H1 (cell line): ENCODE measurements around the gene PGLYRP4. TPM values are rescaled to one million over a fixed set of nuclear protein-coding genes. Genes with fewer than 3 reads are reported as not detected.

Experiments
- CTCF ChIA-PET: fragments of 300-600 bp; sonication (Branson Sonifier 250); formaldehyde crosslinking; loops from one replicate; lab custom pipeline; 2021; ENCODE audit not compliant: partially characterized antibody; lab: Charles Lee
- POLR2A ChIA-PET: fragments of 300-600 bp; sonication (Branson Sonifier 250); formaldehyde crosslinking; loops from one replicate; lab custom pipeline; 2021; ENCODE audit warnings: inconsistent platforms; ENCODE audit not compliant: partially characterized antibody; lab: Charles Lee
- DNase-seq, 2 experiments: peaks; one replicate each; pipeline versions ENCODE4 v3.0.0 to v3.0.0-alpha.2; 2010 to 2022; ENCODE audit warnings: low spot score in 2 of 2, low read depth in 1 of 2, mixed read lengths in 1 of 2
- FAIRE-seq: peaks from 2 replicates; lab custom pipeline; 2011; peaks lifted over from hg19 to GRCh38; lab: Jason Lieb, UNC
- H2AFZ ChIP-seq: 2 replicates; pipeline ENCODE4 v1.8.1; 2012; ENCODE audit warnings: low read length, inconsistent platforms
- H2AK5ac ChIP-seq: 2 replicates; pipeline ENCODE4 v1.6.1; 2013; ENCODE audit warnings: low read depth, low read length
- H2BK120ac ChIP-seq: replicated peaks from 2 replicates; pipeline ENCODE3; 2013; ENCODE audit warnings: low read depth, low read length, inconsistent platforms
- H2BK12ac ChIP-seq: 2 replicates; pipeline ENCODE4 v1.6.1; 2013; ENCODE audit warnings: low read depth, low read length
- H2BK15ac ChIP-seq: 2 replicates; pipeline ENCODE4 v1.6.1; 2013; ENCODE audit warnings: low read length
- H2BK20ac ChIP-seq: 2 replicates; pipeline ENCODE4 v1.6.1; 2013; ENCODE audit warnings: low read length
- H2BK5ac ChIP-seq: 2 replicates; pipeline ENCODE4 v1.6.1; 2013; ENCODE audit warnings: low read depth, low read length
- H3K14ac ChIP-seq: 2 replicates; pipeline ENCODE4 v1.6.1; 2013; ENCODE audit warnings: inconsistent platforms; ENCODE audit not compliant: insufficient read length
- H3K18ac ChIP-seq: 2 replicates; pipeline ENCODE4 v1.6.1; 2013; ENCODE audit warnings: low read length; ENCODE audit errors: extremely low read depth
- H3K23ac ChIP-seq: 2 replicates; pipeline ENCODE4 v1.6.1; 2013; ENCODE audit warnings: inconsistent platforms; ENCODE audit not compliant: insufficient read length
- H3K23me2 ChIP-seq: 2 replicates; pipeline ENCODE4 v1.6.1; 2013; ENCODE audit warnings: low read depth, low read length
- H3K27ac ChIP-seq: 2 replicates; pipeline ENCODE4 v1.6.1; 2011; ENCODE audit warnings: low read depth, low read length, inconsistent platforms
- H3K27me3 ChIP-seq, 4 experiments: replicated peaks in 1 of 4; 1 replicate in 1 of 4; 2 replicates in 3 of 4; pipeline versions ENCODE4 v1.6.1 to v1.8.1; 2011 to 2013; ENCODE audit warnings: low read length in 3 of 4, mild to moderate bottlenecking in 3 of 4, inconsistent platforms in 2 of 4, mixed read lengths in 2 of 4, moderate library complexity in 1 of 4; ENCODE audit not compliant: control insufficient read depth in 3 of 4, insufficient read depth in 3 of 4; ENCODE audit errors: extremely low read depth in 1 of 4
- H3K36me3 ChIP-seq, 4 experiments: 2 replicates each; pipeline versions ENCODE4 v1.6.1 to v1.8.1; 2011 to 2013; ENCODE audit warnings: mild to moderate bottlenecking in 4 of 4, low read length in 3 of 4, moderate library complexity in 2 of 4, control low read depth in 1 of 4, inconsistent platforms in 1 of 4; ENCODE audit not compliant: insufficient read depth in 4 of 4, control insufficient read depth in 2 of 4
- H3K4ac ChIP-seq: replicated peaks from 2 replicates; pipeline ENCODE3; 2013; ENCODE audit warnings: low read length, low read depth, mixed read lengths, inconsistent platforms; ENCODE audit not compliant: insufficient read length
- H3K4me1 ChIP-seq, 4 experiments: replicated peaks in 1 of 4; 1 replicate in 1 of 4; 2 replicates in 3 of 4; pipeline versions ENCODE4 v1.6.1 to v1.8.1; 2011 to 2013; ENCODE audit warnings: low read length in 3 of 4, inconsistent platforms in 2 of 4, mixed read lengths in 1 of 4; ENCODE audit not compliant: insufficient read depth in 4 of 4, control insufficient read depth in 3 of 4
- H3K4me2 ChIP-seq, 2 experiments: 2 replicates each; pipeline versions ENCODE4 v1.6.1 to v1.8.1; 2011 to 2013; ENCODE audit warnings: low read depth in 2 of 2, low read length in 2 of 2, control low read depth in 1 of 2, inconsistent platforms in 1 of 2, mild to moderate bottlenecking in 1 of 2; ENCODE audit not compliant: insufficient read depth in 1 of 2
- H3K4me3 ChIP-seq, 4 experiments: fragments of 200-600, 300-600 bp in 1 of 4; sonication (generic), shearing (Covaris generic), sonication (Bioruptor Twin) in 1 of 4; 2 replicates each; pipeline versions ENCODE4 v1.5.1 to v1.8.1; 2011 to 2016; ENCODE audit warnings: low read length in 4 of 4, low read depth in 3 of 4, control low read depth in 2 of 4, inconsistent platforms in 2 of 4, mild to moderate bottlenecking in 2 of 4, mixed read lengths in 1 of 4, moderate library complexity in 1 of 4; ENCODE audit not compliant: insufficient read depth in 2 of 4; ENCODE audit errors: extremely low read depth in 1 of 4
- H3K56ac ChIP-seq: replicated peaks from 2 replicates; pipeline ENCODE3; 2013; ENCODE audit warnings: low read depth, mild to moderate bottlenecking, mixed read lengths, low read length, inconsistent platforms; ENCODE audit not compliant: insufficient read length
- H3K79me1 ChIP-seq: 2 replicates; pipeline ENCODE4 v1.6.1; 2013; ENCODE audit warnings: low read depth, low read length, control low read depth
- H3K79me2 ChIP-seq, 2 experiments: 2 replicates each; pipeline versions ENCODE4 v1.6.1 to v1.8.1; 2012 to 2013; ENCODE audit warnings: low read length in 2 of 2, mild to moderate bottlenecking in 2 of 2, inconsistent platforms in 1 of 2; ENCODE audit not compliant: insufficient read depth in 2 of 2, control insufficient read depth in 1 of 2
- H3K9ac ChIP-seq, 4 experiments: replicated peaks in 1 of 4; 1 replicate in 1 of 4; 2 replicates in 3 of 4; pipeline versions ENCODE4 v1.6.1 to v1.8.1; 2011 to 2013; ENCODE audit warnings: low read depth in 3 of 4, low read length in 3 of 4, control low read depth in 2 of 4, mild to moderate bottlenecking in 2 of 4, moderate library complexity in 2 of 4, inconsistent platforms in 1 of 4; ENCODE audit errors: extremely low read depth in 1 of 4
- H3K9me3 ChIP-seq, 2 experiments: 2 replicates each; pipeline versions ENCODE4 v1.6.1 to v1.8.1; 2012 to 2013; ENCODE audit warnings: mild to moderate bottlenecking in 2 of 2, moderate library complexity in 2 of 2, control low read depth in 1 of 2, inconsistent platforms in 1 of 2, low read depth in 1 of 2, low read length in 1 of 2, mixed read lengths in 1 of 2; ENCODE audit not compliant: insufficient read depth in 2 of 2
- H4K20me1 ChIP-seq, 2 experiments: replicated peaks in 1 of 2; 2 replicates each; pipeline versions ENCODE3 to v1.8.1; 2011 to 2013; ENCODE audit warnings: inconsistent platforms in 2 of 2, low read length in 2 of 2, mild to moderate bottlenecking in 1 of 2; ENCODE audit not compliant: insufficient read depth in 2 of 2, control insufficient read depth in 1 of 2
- H4K5ac ChIP-seq: 2 replicates; pipeline ENCODE4 v1.6.1; 2013; ENCODE audit warnings: low read length, low read depth, mixed read lengths, inconsistent platforms; ENCODE audit not compliant: insufficient read length
- H4K8ac ChIP-seq: 2 replicates; pipeline ENCODE4 v1.8.0; 2013; ENCODE audit warnings: mild to moderate bottlenecking, moderate library complexity, low read length, inconsistent platforms; ENCODE audit not compliant: insufficient read depth; ENCODE audit errors: extremely low read depth
- H4K91ac ChIP-seq: replicated peaks from 2 replicates; pipeline ENCODE3; 2013; ENCODE audit warnings: low read length, mixed read lengths, inconsistent platforms; ENCODE audit not compliant: insufficient read length
- MAFK ChIP-seq: IDR thresholded peaks from 2 replicates; pipeline ENCODE4 v1.6.1; 2012; ENCODE audit warnings: low read depth, mild to moderate bottlenecking, improper control_type of control experiment, low read length
- POLR2A ChIP-seq, 2 experiments: IDR thresholded peaks; 1 replicate in 1 of 2; 2 replicates in 1 of 2; pipeline ENCODE4 v1.6.1; 2011; ENCODE audit warnings: low read depth in 2 of 2, low read length in 2 of 2, mild to moderate bottlenecking in 2 of 2; ENCODE audit errors: control extremely low read depth in 1 of 2
- POU5F1 ChIP-seq: IDR thresholded peaks from 2 replicates; pipeline ENCODE4 v1.6.1; 2011; ENCODE audit warnings: low read depth, mild to moderate bottlenecking, low read length, moderate library complexity
- RFX5 ChIP-seq: IDR thresholded peaks from 2 replicates; pipeline ENCODE4 v1.6.1; 2011; ENCODE audit warnings: low read depth, low read length, improper control_type of control experiment, borderline replicate concordance
- SAP30 ChIP-seq: fragments of 300-600 bp; sonication (generic); IDR thresholded peaks from 2 replicates; pipeline ENCODE4 v1.7.1; 2012; ENCODE audit warnings: low read length, moderate library complexity, mild to moderate bottlenecking, inconsistent platforms; ENCODE audit not compliant: insufficient read depth, insufficient replicate concordance
- SIRT6 ChIP-seq: IDR thresholded peaks from one replicate; pipeline ENCODE4 v1.7.1; 2012; ENCODE audit warnings: low read length, inconsistent platforms
- polyA plus RNA-seq, 7 experiments: library from polyadenylated mRNA; depleted of rRNA in 3 of 7; stranded (reverse) in 5 of 7; unstranded in 2 of 7; fragments of >200 nt in 5 of 7; fragments of 200-250 nt in 2 of 7; gene quantifications; 1 replicate in 5 of 7; 2 replicates in 1 of 7; 4 replicates in 1 of 7; pipeline versions ENCODE4 v1.2.1 to v1.2.3, GENCODE V29; 2011 to 2013; ENCODE audit warnings: missing spikeins in 2 of 7, mixed read lengths in 2 of 7
- total RNA-seq: library from RNA; stranded (reverse); fragmentation: NEBNext Ultra II Directional; extraction: Animal tissue kit (Norgen Biotek cat#: 25700); gene quantifications from 2 replicates; pipeline ENCODE4 v1.2.1, GENCODE V29; 2021
- TF ChIP-seq, protein P1 (sequence below): IDR thresholded peaks from 2 replicates; pipeline ENCODE4 v1.6.1; 2012; ENCODE audit warnings: low read length, inconsistent platforms

Gene PGLYRP4
- total and polyA plus RNA-seq, 2 of the 8 experiments (the other 6 are each of a cell fraction or from before 2014, with no cell fraction given) = not detected

DNA sequence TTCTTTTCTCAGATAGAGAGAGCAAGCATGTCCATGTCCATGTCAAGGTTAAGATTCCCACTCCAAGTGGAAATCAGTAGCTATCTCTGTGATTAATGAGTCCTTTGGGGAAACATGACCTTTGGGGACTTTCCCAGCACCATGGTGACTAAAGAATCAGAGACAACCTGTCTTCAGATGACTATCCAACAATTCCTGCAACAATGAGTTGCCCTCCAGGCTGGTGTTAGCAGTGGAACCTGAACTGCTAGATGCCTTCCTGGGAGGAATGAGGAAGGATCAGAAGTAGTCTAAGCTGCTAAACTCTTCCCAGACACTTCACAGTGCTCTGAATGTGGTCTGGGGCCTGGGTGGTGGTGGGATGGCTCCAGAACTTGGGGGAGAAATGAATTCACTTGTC is 15.5 kb upstream of the PGLYRP4 start:
- CTCF ChIA-PET = interaction anchor here (0.9 to 2.2 kb wide), 5 partner anchors 9 to 165 kb away, joined by 3 to 15 read pairs (median 4); no protein-coding TSS in a partner anchor
- Histone ChIP-seq H4K91ac (no peak overlapping the region), H3K4ac (no peak overlapping the region), H3K23ac (no peak overlapping the region)
- POLR2A ChIA-PET = no interaction called here
- no peak for TF ChIP-seq RFX5
- no peak for TF ChIP-seq POLR2A (IDR thresholded peaks at IDR 0.05; ENCODE audit: control extremely low read depth in 1 of 2, low read depth in 2 of 2, low read length in 2 of 2)
- no peak for TF ChIP-seq SIRT6
- no peak for TF ChIP-seq MAFK
- no peak for TF ChIP-seq POU5F1
- TF ChIP-seq SAP30 = no peak
- TF ChIP-seq, protein P1, sequence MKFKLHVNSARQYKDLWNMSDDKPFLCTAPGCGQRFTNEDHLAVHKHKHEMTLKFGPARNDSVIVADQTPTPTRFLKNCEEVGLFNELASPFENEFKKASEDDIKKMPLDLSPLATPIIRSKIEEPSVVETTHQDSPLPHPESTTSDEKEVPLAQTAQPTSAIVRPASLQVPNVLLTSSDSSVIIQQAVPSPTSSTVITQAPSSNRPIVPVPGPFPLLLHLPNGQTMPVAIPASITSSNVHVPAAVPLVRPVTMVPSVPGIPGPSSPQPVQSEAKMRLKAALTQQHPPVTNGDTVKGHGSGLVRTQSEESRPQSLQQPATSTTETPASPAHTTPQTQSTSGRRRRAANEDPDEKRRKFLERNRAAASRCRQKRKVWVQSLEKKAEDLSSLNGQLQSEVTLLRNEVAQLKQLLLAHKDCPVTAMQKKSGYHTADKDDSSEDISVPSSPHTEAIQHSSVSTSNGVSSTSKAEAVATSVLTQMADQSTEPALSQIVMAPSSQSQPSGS = no peak
- TF ChIP-seq, all 59 proteins: peak for 0
- no peak overlapping the region for H3K4me2 ChIP-seq
- H2BK5ac ChIP-seq = no peak overlapping the region
- no peaks in the 10 kb centered on the region; the same call in 1 of the 2 replicates for H3K23me2 ChIP-seq
- no peaks in the 10 kb centered on the region for H3K4me1 ChIP-seq
- H2BK15ac ChIP-seq = no peak overlapping the region
- H3K56ac ChIP-seq = no peak overlapping the region
- no peak overlapping the region for H3K14ac ChIP-seq
- no peak overlapping the region for H2BK120ac ChIP-seq
- H4K5ac ChIP-seq = no peak overlapping the region
- H4K20me1 ChIP-seq = no peaks in the 10 kb centered on the region
- no peak overlapping the region for H4K8ac ChIP-seq
- H3K9me3 ChIP-seq = no peaks in the 10 kb centered on the region
- no peaks in the 10 kb centered on the region for H3K27me3 ChIP-seq
- no peak overlapping the region for H3K4me3 ChIP-seq
- no peaks in the 10 kb centered on the region for H3K79me1 ChIP-seq
- no peak for FAIRE-seq
- H3K36me3 ChIP-seq = no peaks in the 10 kb centered on the region
- no peak overlapping the region for H3K18ac ChIP-seq
- H3K79me2 ChIP-seq = no peaks in the 10 kb centered on the region
- H2AK5ac ChIP-seq = no peak overlapping the region
- no peak overlapping the region for H2BK12ac ChIP-seq
- DNase-seq = no peak
- H3K27ac ChIP-seq = no peak overlapping the region
- H2AFZ ChIP-seq = no peak overlapping the region
- no peak overlapping the region for H3K9ac ChIP-seq
- H2BK20ac ChIP-seq = no peak overlapping the region
